GM12878 (cell line): Measurements from ENCODE around the gene MYO1D. TPM values are rescaled to one million over a fixed set of nuclear protein-coding genes. Genes with fewer than 3 reads are reported as not detected.
"Not testable (repeated sequence)": the region's sequence is repeated elsewhere in the genome, so short reads cannot be mapped to it uniquely, and the experiment has no call there.

Experiments used
- ATAC-seq: fragments of 200-7000 bp; cut with Tn5 transposase; 3 replicates; pipeline ENCODE4 v1.9.1; 2020; ENCODE audit warnings: mild to moderate bottlenecking, moderate library complexity
- BruUV-seq: library from RNA; stranded (reverse); fragments of 400-500 nt; replicated peaks from 2 replicates; lab custom pipeline; 2021; lab: Mats Ljungman, UMichigan
- CTCF ChIA-PET: fragments of 300-600 bp; sonication (Branson Sonifier 250); formaldehyde crosslinking; extraction: SDS; loops from one replicate; lab custom pipeline; 2021; ENCODE audit warnings: inconsistent platforms; lab: Yijun Ruan, JAX
- POLR2A ChIA-PET: fragments of 350-600 bp; formaldehyde crosslinking; extraction: SDS; loops from one replicate; lab custom pipeline; 2021; ENCODE audit warnings: inconsistent platforms; lab: Charles Lee
- RAD21 ChIA-PET: fragments of 300-600 bp; sonication (Branson Sonifier 250); formaldehyde crosslinking; loops from one replicate; lab custom pipeline; 2023; ENCODE audit warnings: antibody characterized with exemption; ENCODE audit not compliant: unreplicated experiment; lab: Charles Lee
- SMC1A ChIA-PET: fragments of 300-600 bp; sonication (Branson Sonifier 250); formaldehyde crosslinking; loops from one replicate; lab custom pipeline; 2023; ENCODE audit not compliant: unreplicated experiment, uncharacterized antibody; lab: Charles Lee
- DNase-seq: peaks from one replicate; pipeline ENCODE4 v3.0.0-alpha.2; 2011; ENCODE audit warnings: low read depth, low spot score
- FAIRE-seq: peaks from 3 replicates; lab custom pipeline; 2011; peaks lifted over from hg19 to GRCh38; lab: Jason Lieb, UNC
- H2AFZ ChIP-seq: 2 replicates; pipeline ENCODE4 v1.6.0; 2011; ENCODE audit warnings: low read depth, low read length, control low read depth; ENCODE audit not compliant: control insufficient read depth
- H3K27ac ChIP-seq: 2 replicates; pipeline ENCODE4 v1.5.1; 2011; ENCODE audit warnings: control low read depth; ENCODE audit not compliant: control insufficient read depth, insufficient read depth
- H3K27me3 ChIP-seq, 2 experiments: replicated peaks in 1 of 2; 2 replicates each; pipeline versions ENCODE4 v1.6.0 to v1.6.1; 2011; ENCODE audit warnings: low read length in 1 of 2; ENCODE audit not compliant: control insufficient read depth in 2 of 2, insufficient read depth in 2 of 2
- H3K36me3 ChIP-seq, 2 experiments: 2 replicates each; pipeline ENCODE4 v1.5.1; 2011; ENCODE audit warnings: low read length in 1 of 2; ENCODE audit not compliant: control insufficient read depth in 2 of 2, insufficient read depth in 2 of 2
- H3K4me1 ChIP-seq: 2 replicates; pipeline ENCODE4 v1.6.1; 2011; ENCODE audit warnings: mild to moderate bottlenecking, low read length, moderate library complexity, mixed read lengths; ENCODE audit not compliant: control insufficient read depth, insufficient read depth
- H3K4me2 ChIP-seq: 2 replicates; pipeline ENCODE4 v1.6.0; 2011; ENCODE audit warnings: control low read depth; ENCODE audit not compliant: control insufficient read depth, insufficient read depth
- H3K4me3 ChIP-seq: fragments of 200-600 bp; sonication (generic); 2 replicates; pipeline ENCODE4 v1.5.1; 2016
- H3K79me2 ChIP-seq: 2 replicates; pipeline ENCODE4 v1.6.0; 2011; ENCODE audit warnings: low read length; ENCODE audit not compliant: control insufficient read depth, insufficient read depth
- H3K9ac ChIP-seq: 2 replicates; pipeline ENCODE4 v1.8.0; 2011; ENCODE audit warnings: low read length, control low read depth, mixed read lengths; ENCODE audit not compliant: control insufficient read depth, insufficient read depth
- H3K9me3 ChIP-seq: replicated peaks from 3 replicates; pipeline ENCODE4 v1.5.1; 2011; ENCODE audit warnings: mild to moderate bottlenecking, low read length; ENCODE audit not compliant: control insufficient read depth, insufficient read depth
- H4K20me1 ChIP-seq: 2 replicates; pipeline ENCODE4 v1.6.0; 2011; ENCODE audit not compliant: control insufficient read depth, insufficient read depth
- BCL3 ChIP-seq: IDR thresholded peaks from 2 replicates; pipeline ENCODE4 v1.6.1; 2011; ENCODE audit warnings: borderline replicate concordance, low read depth, mild to moderate bottlenecking, moderate library complexity, low read length; ENCODE audit not compliant: insufficient read depth, poor library complexity, severe bottlenecking
- E4F1 ChIP-seq: fragments of 450-650 bp; IDR thresholded peaks from 2 replicates; pipeline ENCODE4 v1.6.1; 2018; ENCODE audit warnings: borderline replicate concordance, mild to moderate bottlenecking; ENCODE audit not compliant: partially characterized antibody
- MXI1 ChIP-seq: fragments of 150-350 bp; IDR thresholded peaks from 2 replicates; pipeline ENCODE4 v1.6.1; 2011; ENCODE audit warnings: low read depth, mild to moderate bottlenecking, inconsistent platforms, low read length, improper control_type of control experiment
- WGBS: methylation state at CpG from one replicate; pipeline ENCODE4 v1.1.6; 2016; ENCODE audit warnings: low lambda C conversion rate; ENCODE audit not compliant: insufficient replicate concordance, insufficient coverage; ENCODE audit errors: missing lambda C conversion rate; 5-methylcytosine and 5-hydroxymethylcytosine counted together
- in situ Hi-C: fragments of 300-500 bp; cut with MboI; formaldehyde crosslinking; loops from 9 replicates; pipeline ENCODE4 v1.14.3; 2018; ENCODE audit warnings: mixed read lengths
- intact Hi-C: fragments of 100-400 bp; cut with micrococcal nuclease; formaldehyde crosslinking; loops from one replicate; pipeline ENCODE4 v1.14.2; 2022; ENCODE audit not compliant: unreplicated experiment
- polyA plus RNA-seq, 11 experiments: library from polyadenylated mRNA; depleted of rRNA in 4 of 11; unstranded in 6 of 11; stranded (reverse) in 5 of 11; fragments of >200 nt; fragmentation: Nextera tagmentation in 4 of 11; fragmentation: Illumina TruSeq in 1 of 11; extraction: Ambion mirVana in 4 of 11; extraction: Trizol in 1 of 11; gene quantifications; 1 replicate in 1 of 11; 2 replicates in 10 of 11; pipeline versions ENCODE4 v1.2.1 to v1.2.3, GENCODE V29; 2011 to 2016; ENCODE audit warnings: inconsistent platforms in 2 of 11, missing spikeins in 2 of 11, low read depth in 1 of 11
- total RNA-seq, 4 experiments: library from RNA; depleted of rRNA in 3 of 4; stranded (reverse); fragments of >200 nt in 3 of 4; fragmentation: Illumina TruSeq in 1 of 4; extraction: Trizol in 1 of 4; gene quantifications; 2 replicates each; pipeline versions ENCODE4 v1.2.1 to v1.2.3, GENCODE V29; 2013 to 2021

The MYO1D gene
- total and polyA plus RNA-seq, 10 of the 15 experiments (the other 5 are each of a cell fraction or from before 2014, with no cell fraction given), result 1.8 to 37.7 (median 25.4) TPM

GRCh38 chr17:32739722-32740121 lies 137.2 kb downstream of the MYO1D start (continued):
- TF ChIP-seq BCL3 (no peak), MXI1 (no peak), E4F1 (no peak)
- TF ChIP-seq, all 136 proteins: peak for 0

- H4K20me1 ChIP-seq, H3K9me3 ChIP-seq, in situ Hi-C loops, POLR2A ChIA-PET, H3K4me2 ChIP-seq, CTCF ChIA-PET, FAIRE-seq, H3K36me3 ChIP-seq, H3K27me3 ChIP-seq, ATAC-seq, H3K4me1 ChIP-seq, BruUV-seq, H2AFZ ChIP-seq, H3K4me3 ChIP-seq, DNase-seq, SMC1A ChIA-PET, H3K27ac ChIP-seq, H3K79me2 ChIP-seq, RAD21 ChIA-PET, H3K9ac ChIP-seq: not testable (repeated sequence)
- intact Hi-C loops, result loop anchor here (5.0 kb wide), 1 partner anchor 52 kb away; no protein-coding TSS in a partner anchor
- WGBS, result 86% methylated on average over 4 of the region's 4 CpGs
These were observed 137.8 kb downstream of the MYO1D start for GRCh38 chr17:32739151-32739550.
